Esophagus muscularis mucosa (tissue), 4 donors: ENCODE measurements around the gene HRH2. TPM values are rescaled to one million over a fixed set of nuclear protein-coding genes. Genes with fewer than 3 reads are reported as not detected.
"Not testable (repeated sequence)": the region's sequence is repeated elsewhere in the genome, so short reads cannot be mapped to it uniquely, and the experiment has no call there.

Source experiments
- DNase-seq: peaks from one replicate; pipeline ENCODE4 v3.0.0-alpha.2; 2017; ENCODE audit errors: extremely low spot score
- H3K27ac ChIP-seq, 4 donors: fragments of 200-600 bp; sonication (generic); replicated peaks in 1 of 4; 1 replicate in 3 of 4; 2 replicates in 1 of 4; pipeline ENCODE4 v1.5.1; 2016 to 2019; ENCODE audit warnings: mild to moderate bottlenecking in 1 of 4
- H3K27me3 ChIP-seq, 4 donors: fragments of 200-600 bp; sonication (generic); one replicate each; pipeline versions ENCODE4 v1.5.1 to v1.6.0; 2016 to 2019
- H3K36me3 ChIP-seq, 4 donors: fragments of 200-600 bp; sonication (generic); one replicate each; pipeline ENCODE4 v1.5.1; 2016 to 2019
- H3K4me1 ChIP-seq, 4 donors: fragments of 200-600 bp; sonication (generic); one replicate each; pipeline ENCODE4 v1.5.1; 2016 to 2019
- H3K4me3 ChIP-seq, 4 donors: fragments of 200-600 bp; sonication (generic); 1 replicate in 2 of 4; 2 replicates in 2 of 4; pipeline ENCODE4 v1.5.1; 2016 to 2019; ENCODE audit warnings: mild to moderate bottlenecking in 4 of 4, moderate library complexity in 1 of 4
- H3K9me3 ChIP-seq, 4 donors: fragments of 200-600 bp; sonication (generic); 1 replicate in 3 of 4; 2 replicates in 1 of 4; pipeline ENCODE4 v1.5.1; 2016 to 2019
- EP300 ChIP-seq: sonication (generic); formaldehyde crosslinking; IDR thresholded peaks from one replicate; pipeline ENCODE4 v1.6.1; 2017; ENCODE audit warnings: antibody characterized with exemption
- POLR2A ChIP-seq: fragments of 450-650 bp; IDR thresholded peaks from one replicate; pipeline ENCODE4 v1.6.1; 2017; ENCODE audit warnings: antibody characterized with exemption, moderate library complexity, mild to moderate bottlenecking, low read depth
- POLR2AphosphoS5 ChIP-seq, 2 donors: sonication (generic); formaldehyde crosslinking; IDR thresholded peaks; one replicate each; pipeline ENCODE4 v1.6.1; 2017; ENCODE audit warnings: antibody characterized with exemption in 2 of 2
- WGBS: methylation state at CpG from one replicate; pipeline ENCODE4 v1.1.5; 2018; 5-methylcytosine and 5-hydroxymethylcytosine counted together
- intact Hi-C: fragments of 100-400 bp; cut with DNase I; formaldehyde crosslinking; loops from one replicate; pipeline ENCODE4 v1.15.1; 2023
- total RNA-seq, 4 donors: library from RNA; depleted of rRNA; stranded (reverse); fragments of >200 nt; gene quantifications; one replicate each; pipeline versions ENCODE4 v1.1.0 to v1.2.1, GENCODE V29; 2016
- TF ChIP-seq, protein P1 (sequence below), 3 experiments: fragments of 200-600 bp in 2 of 3; fragments of 450-650 bp in 1 of 3; sonication (generic) in 2 of 3; IDR thresholded peaks; one replicate each; pipeline ENCODE4 v1.5.1; 2017 to 2019; ENCODE audit warnings: antibody characterized with exemption in 3 of 3, mild to moderate bottlenecking in 2 of 3, moderate library complexity in 1 of 3

Gene HRH2
- total RNA-seq, 4 donors from 2014 or later: 1.9 to 10.9 (median 2.8) TPM

DNA sequence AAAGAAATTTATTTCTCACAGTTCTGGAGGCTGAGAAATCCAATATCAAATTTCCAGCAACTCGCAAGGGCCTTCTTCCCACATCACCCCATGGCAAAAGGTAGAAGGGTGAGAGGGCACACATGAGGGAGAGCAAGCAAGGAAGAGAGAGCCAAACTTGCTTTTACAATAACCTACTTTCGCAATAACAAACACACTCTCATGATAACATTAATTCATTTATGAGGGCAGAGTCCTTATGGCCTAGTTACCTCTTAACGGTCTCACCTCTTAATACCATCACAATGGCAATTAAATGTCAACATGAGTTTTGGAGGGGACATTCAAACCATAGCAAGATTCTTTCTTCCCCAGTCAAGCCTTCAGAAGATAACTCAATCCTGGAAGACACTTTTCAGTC lies 11.6 kb upstream of the HRH2 start:
- no peaks in the 10 kb centered on the region for H3K27me3 ChIP-seq
- H3K4me3 ChIP-seq: no peak overlapping the region
- H3K4me1 ChIP-seq: no peaks in the 10 kb centered on the region
- intact Hi-C loops: no loop called here
- TF ChIP-seq POLR2AphosphoS5 (IDR thresholded peaks at IDR 0.05) (no peak), EP300 (no peak), POLR2A (no peak)
- TF ChIP-seq, protein P1, sequence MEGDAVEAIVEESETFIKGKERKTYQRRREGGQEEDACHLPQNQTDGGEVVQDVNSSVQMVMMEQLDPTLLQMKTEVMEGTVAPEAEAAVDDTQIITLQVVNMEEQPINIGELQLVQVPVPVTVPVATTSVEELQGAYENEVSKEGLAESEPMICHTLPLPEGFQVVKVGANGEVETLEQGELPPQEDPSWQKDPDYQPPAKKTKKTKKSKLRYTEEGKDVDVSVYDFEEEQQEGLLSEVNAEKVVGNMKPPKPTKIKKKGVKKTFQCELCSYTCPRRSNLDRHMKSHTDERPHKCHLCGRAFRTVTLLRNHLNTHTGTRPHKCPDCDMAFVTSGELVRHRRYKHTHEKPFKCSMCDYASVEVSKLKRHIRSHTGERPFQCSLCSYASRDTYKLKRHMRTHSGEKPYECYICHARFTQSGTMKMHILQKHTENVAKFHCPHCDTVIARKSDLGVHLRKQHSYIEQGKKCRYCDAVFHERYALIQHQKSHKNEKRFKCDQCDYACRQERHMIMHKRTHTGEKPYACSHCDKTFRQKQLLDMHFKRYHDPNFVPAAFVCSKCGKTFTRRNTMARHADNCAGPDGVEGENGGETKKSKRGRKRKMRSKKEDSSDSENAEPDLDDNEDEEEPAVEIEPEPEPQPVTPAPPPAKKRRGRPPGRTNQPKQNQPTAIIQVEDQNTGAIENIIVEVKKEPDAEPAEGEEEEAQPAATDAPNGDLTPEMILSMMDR (IDR thresholded peaks at IDR 0.05): no peak
- 92% methylated on average over 3 of the region's 3 CpGs for WGBS
- peaks cover 0 to 22% (median 18%) of the 10 kb centered on the region in 4 donors for H3K9me3 ChIP-seq
- no peaks in the 10 kb centered on the region for H3K36me3 ChIP-seq
- H3K27ac ChIP-seq: no peak overlapping the region
- DNase-seq: no peak

GRCh38 chr5:175649967-175650366 lies 7.9 kb upstream of the HRH2 start:
- no peak overlapping the region for H3K4me3 ChIP-seq
- no peaks in the 10 kb centered on the region for H3K36me3 ChIP-seq
- intact Hi-C loops: no loop called here
- no peak overlapping the region for H3K27ac ChIP-seq
- peaks cover 0 to 13% (median 0%) of the 10 kb centered on the region in 4 donors for H3K27me3 ChIP-seq
- H3K9me3 ChIP-seq: peaks cover 0 to 22% (median 18%) of the 10 kb centered on the region in 4 donors
- peaks cover 0 to 7% (median 0%) of the 10 kb centered on the region in 4 donors for H3K4me1 ChIP-seq
- TF ChIP-seq POLR2A (no peak), POLR2AphosphoS5 (IDR thresholded peaks at IDR 0.05) (no peak), EP300 (no peak)
- TF ChIP-seq, protein P1 (IDR thresholded peaks at IDR 0.05): no peak
- no peak for DNase-seq
- WGBS: 100% methylated on average over 1 of the region's 1 CpG

DNA sequence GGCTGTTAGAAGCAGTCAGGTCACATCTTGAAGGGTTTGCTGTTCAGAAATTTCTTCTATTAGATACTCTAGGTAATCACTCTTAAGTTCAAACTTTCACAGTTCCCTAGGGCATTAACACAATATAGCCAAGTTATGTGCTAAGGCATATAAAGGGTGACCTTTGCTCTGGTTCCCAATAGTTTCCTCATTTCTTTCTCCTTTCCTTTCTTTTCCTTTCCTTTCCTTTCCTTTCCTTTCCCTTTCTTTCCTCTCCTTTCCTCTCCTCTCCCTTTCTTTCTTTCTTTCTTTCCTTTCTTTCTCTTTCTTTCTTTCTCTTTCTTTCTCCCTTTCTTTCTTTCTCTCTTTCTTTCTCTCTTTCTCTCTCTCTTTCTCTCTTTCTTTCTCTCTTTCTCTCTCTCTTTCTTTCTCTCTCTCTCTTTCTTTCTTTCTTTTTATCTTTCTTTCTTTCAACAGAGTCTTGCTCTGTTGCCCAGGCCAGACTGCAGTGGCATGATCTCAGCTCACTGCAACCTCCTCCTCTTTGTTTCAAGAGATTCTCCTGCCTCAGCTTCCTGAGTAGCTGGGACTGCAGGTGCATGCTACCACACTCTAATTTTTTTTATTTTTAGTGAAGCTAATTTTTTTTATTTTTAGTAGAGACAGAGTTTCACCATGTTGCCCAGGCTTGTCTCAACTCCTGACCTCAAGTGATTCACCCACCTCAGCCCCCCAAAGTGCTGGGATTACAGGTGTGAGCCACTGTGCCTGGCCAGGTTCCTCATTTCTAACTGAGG lies 7.3 kb upstream of the HRH2 start:
- intact Hi-C loops, H3K27ac ChIP-seq, H3K4me3 ChIP-seq, H3K4me1 ChIP-seq, DNase-seq, H3K36me3 ChIP-seq: not testable (repeated sequence)
- H3K9me3 ChIP-seq: peaks cover 0 to 22% (median 18%) of the 10 kb centered on the region in 4 donors
- H3K27me3 ChIP-seq: peaks cover 0 to 13% (median 0%) of the 10 kb centered on the region in 4 donors

- H3K4me1 ChIP-seq: peaks cover 0 to 15% (median 6%) of the 10 kb centered on the region in 4 donors
- TF ChIP-seq POLR2A: no peak
- H3K36me3 ChIP-seq: no peaks in the 10 kb centered on the region
- no peak overlapping the region for H3K27ac ChIP-seq
- peaks cover 0 to 36% (median 3%) of the 10 kb centered on the region in 4 donors for H3K27me3 ChIP-seq
- no peak overlapping the region for H3K4me3 ChIP-seq
- DNase-seq: no peak
- 61% methylated on average over 11 of the region's 11 CpGs for WGBS
- intact Hi-C loops: no loop called here
- peaks cover 0 to 22% (median 16%) of the 10 kb centered on the region in 4 donors for H3K9me3 ChIP-seq
Measured at GRCh38 chr5:175652741-175653663, 4.9 kb upstream of the HRH2 start.

DNA sequence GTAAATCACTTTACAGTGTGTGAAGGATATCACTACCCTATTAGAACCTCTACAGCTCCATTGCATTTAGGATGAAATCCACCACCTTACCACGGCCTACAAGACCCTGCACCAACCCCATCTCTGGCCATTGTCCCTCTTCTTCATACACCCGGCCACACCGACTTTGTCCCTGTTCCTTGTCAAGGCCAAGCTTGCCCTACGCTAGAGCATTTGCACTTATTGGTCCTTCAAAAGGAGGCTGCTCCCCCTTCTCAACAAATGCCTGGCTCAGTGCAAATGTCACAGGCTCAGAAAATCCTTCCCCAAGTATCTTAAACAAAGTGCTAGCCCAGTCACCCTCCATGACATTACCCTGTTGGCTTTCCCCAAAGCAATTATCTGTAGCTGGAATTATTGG lies 4.1 kb upstream of the HRH2 start:
- Histone ChIP-seq H3K4me1 (peaks cover 0 to 23% (median 14%) of the 10 kb centered on the region in 4 donors), H3K27me3 (peaks cover 0 to 43% (median 9%) of the 10 kb centered on the region in 4 donors), H3K27ac (no peak overlapping the region), H3K9me3 (peaks cover 0 to 22% (median 16%) of the 10 kb centered on the region in 4 donors), H3K36me3 (no peaks in the 10 kb centered on the region), H3K4me3 (no peak overlapping the region)
- WGBS: 88% methylated on average over 4 of the region's 4 CpGs
- DNase-seq: no peak
- intact Hi-C loops: no loop called here
- TF ChIP-seq, protein P1 (IDR thresholded peaks at IDR 0.05): no peak
- TF ChIP-seq POLR2A (no peak), POLR2AphosphoS5 (IDR thresholded peaks at IDR 0.05) (no peak), EP300 (no peak)
